Measurements from ENCODE around the gene TRIM56. TPM values are rescaled to one million over a fixed set of nuclear protein-coding genes. Genes with fewer than 3 reads are reported as not detected.

Gene TRIM56
- total and polyA plus RNA-seq, 2 of the 13 experiments (the other 11 are each of a cell fraction or from before 2014, with no cell fraction given) = 3.2 to 7.1 TPM

DNA sequence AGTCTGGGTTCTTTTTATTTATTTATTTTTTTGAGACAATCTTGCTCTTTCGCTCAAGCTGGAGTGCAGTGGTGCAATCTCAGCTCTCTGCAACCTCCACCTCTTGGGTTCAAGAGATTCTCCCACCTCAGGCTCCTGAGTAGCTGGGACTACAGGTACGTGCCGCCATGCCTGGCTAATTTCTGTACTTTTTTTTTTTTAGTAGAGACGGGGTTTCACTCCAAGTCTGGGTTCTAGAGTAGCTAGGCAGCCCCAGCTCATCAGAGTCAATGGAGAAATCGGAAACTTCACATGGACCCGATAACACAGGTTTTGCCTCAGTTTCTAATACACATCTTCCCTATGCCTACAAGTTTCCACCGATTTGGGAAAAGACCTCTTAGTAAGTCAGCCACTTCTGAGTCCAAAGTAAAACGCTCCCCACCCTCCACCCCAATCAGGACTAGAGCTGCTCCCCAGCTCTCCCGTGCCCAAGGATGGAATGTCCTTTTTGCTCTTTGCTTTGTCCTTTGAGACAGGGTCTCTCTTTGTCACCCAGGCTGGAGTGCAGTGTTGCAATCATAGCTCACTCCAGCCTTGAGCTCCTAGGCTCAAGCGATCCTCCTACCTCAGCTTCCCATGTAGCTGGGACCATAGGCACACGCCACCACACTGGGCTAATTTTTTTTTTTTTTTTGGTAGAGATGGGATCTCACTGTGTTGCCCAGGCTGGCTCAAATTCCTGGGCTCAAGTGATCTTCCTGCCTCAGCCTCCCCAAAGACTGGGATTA lies 37.8 kb downstream of the TRIM56 start (continued):
- TF ChIP-seq ZNF484 (CRISPR knock-in tag; IDR thresholded peaks at IDR 0.05; ENCODE audit: borderline replicate concordance, low read depth) (no peak), ZNF790 (CRISPR knock-in tag; IDR thresholded peaks at IDR 0.05; ENCODE audit: borderline replicate concordance) (no peak), SIN3B (IDR thresholded peaks at IDR 0.05; ENCODE audit: low read length) (no peak), EED (CRISPR knock-in tag; IDR thresholded peaks at IDR 0.05) (no peak), SMAD1 (CRISPR knock-in tag; IDR thresholded peaks at IDR 0.05; ENCODE audit: borderline replicate concordance, low read depth) (no peak), RBFOX2 (IDR thresholded peaks at IDR 0.05; ENCODE audit: low read depth, low read length) (peak; percentile 79), TAF15 (IDR thresholded peaks at IDR 0.05; ENCODE audit: low read depth, low read length, poor library complexity, severe bottlenecking) (no peak), POGK (CRISPR knock-in tag; conservative IDR thresholded peaks at IDR 0.05) (no peak), ZNF577 (CRISPR knock-in tag; IDR thresholded peaks at IDR 0.05; ENCODE audit: borderline replicate concordance, low read depth) (no peak), SP2 (CRISPR knock-in tag; IDR thresholded peaks at IDR 0.05) (no peak), ARNTL (CRISPR knock-in tag; IDR thresholded peaks at IDR 0.05) (no peak), SIN3A (IDR thresholded peaks at IDR 0.05; ENCODE audit: borderline replicate concordance, low read depth, low read length) (no peak), SRF (IDR thresholded peaks at IDR 0.05; ENCODE audit: low read depth, low read length) (no peak), ZNF558 (CRISPR knock-in tag; IDR thresholded peaks at IDR 0.05; ENCODE audit: borderline replicate concordance) (no peak), ZNF616 (CRISPR knock-in tag; IDR thresholded peaks at IDR 0.05; ENCODE audit: low read depth) (no peak), ZSCAN12 (CRISPR knock-in tag; IDR thresholded peaks at IDR 0.05) (no peak), GABPA (IDR thresholded peaks at IDR 0.05; ENCODE audit: low read depth, low read length) (no peak), GABPA (CRISPR knock-in tag; IDR thresholded peaks at IDR 0.05; ENCODE audit: low read depth) (no peak), BHLHE40 (IDR thresholded peaks at IDR 0.05; ENCODE audit: low read length) (peak; percentile 26; the same call in 1 of the 2 replicates)
- TF ChIP-seq, protein P1, sequence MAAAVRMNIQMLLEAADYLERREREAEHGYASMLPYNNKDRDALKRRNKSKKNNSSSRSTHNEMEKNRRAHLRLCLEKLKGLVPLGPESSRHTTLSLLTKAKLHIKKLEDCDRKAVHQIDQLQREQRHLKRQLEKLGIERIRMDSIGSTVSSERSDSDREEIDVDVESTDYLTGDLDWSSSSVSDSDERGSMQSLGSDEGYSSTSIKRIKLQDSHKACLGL (CRISPR knock-in tag; IDR thresholded peaks at IDR 0.05) = no peak
- TF ChIP-seq, protein P2, sequence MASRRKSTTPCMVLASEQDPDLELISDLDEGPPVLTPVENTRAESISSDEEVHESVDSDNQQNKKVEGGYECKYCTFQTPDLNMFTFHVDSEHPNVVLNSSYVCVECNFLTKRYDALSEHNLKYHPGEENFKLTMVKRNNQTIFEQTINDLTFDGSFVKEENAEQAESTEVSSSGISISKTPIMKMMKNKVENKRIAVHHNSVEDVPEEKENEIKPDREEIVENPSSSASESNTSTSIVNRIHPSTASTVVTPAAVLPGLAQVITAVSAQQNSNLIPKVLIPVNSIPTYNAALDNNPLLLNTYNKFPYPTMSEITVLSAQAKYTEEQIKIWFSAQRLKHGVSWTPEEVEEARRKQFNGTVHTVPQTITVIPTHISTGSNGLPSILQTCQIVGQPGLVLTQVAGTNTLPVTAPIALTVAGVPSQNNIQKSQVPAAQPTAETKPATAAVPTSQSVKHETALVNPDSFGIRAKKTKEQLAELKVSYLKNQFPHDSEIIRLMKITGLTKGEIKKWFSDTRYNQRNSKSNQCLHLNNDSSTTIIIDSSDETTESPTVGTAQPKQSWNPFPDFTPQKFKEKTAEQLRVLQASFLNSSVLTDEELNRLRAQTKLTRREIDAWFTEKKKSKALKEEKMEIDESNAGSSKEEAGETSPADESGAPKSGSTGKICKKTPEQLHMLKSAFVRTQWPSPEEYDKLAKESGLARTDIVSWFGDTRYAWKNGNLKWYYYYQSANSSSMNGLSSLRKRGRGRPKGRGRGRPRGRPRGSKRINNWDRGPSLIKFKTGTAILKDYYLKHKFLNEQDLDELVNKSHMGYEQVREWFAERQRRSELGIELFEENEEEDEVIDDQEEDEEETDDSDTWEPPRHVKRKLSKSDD (CRISPR knock-in tag; IDR thresholded peaks at IDR 0.05; ENCODE audit: low read depth) = no peak
- TF ChIP-seq, protein P3, sequence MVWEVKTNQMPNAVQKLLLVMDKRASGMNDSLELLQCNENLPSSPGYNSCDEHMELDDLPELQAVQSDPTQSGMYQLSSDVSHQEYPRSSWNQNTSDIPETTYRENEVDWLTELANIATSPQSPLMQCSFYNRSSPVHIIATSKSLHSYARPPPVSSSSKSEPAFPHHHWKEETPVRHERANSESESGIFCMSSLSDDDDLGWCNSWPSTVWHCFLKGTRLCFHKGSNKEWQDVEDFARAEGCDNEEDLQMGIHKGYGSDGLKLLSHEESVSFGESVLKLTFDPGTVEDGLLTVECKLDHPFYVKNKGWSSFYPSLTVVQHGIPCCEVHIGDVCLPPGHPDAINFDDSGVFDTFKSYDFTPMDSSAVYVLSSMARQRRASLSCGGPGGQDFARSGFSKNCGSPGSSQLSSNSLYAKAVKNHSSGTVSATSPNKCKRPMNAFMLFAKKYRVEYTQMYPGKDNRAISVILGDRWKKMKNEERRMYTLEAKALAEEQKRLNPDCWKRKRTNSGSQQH (CRISPR knock-in tag; IDR thresholded peaks at IDR 0.05; ENCODE audit: low read depth) = no peak
